SU-DHL-6 (cell line): Measurements from ENCODE around the gene CXCR6.

Experiments used
- CTCF ChIP-seq: fragments of 200-600 bp; sonication (generic); IDR thresholded peaks from one replicate; pipeline ENCODE4 v1.5.1; 2017; ENCODE audit warnings: antibody characterized with exemption, mild to moderate bottlenecking, low read length, moderate library complexity; ENCODE audit not compliant: insufficient read depth, poor library complexity, severe bottlenecking
- EZH2phosphoT487 ChIP-seq: fragments of 200-600 bp; sonication (generic), shearing (Covaris generic); conservative IDR thresholded peaks from 2 replicates; pipeline ENCODE4 v1.6.1; 2018; ENCODE audit warnings: mild to moderate bottlenecking, antibody characterized with exemption, low read length, moderate library complexity, mixed read lengths

GRCh38 chr3:45962033-45962432, 18.8 kb downstream of the CXCR6 start:
- TF ChIP-seq CTCF: no peak
- TF ChIP-seq EZH2phosphoT487: no peak
